ENCODE data around the gene ZNF778.

Gene ZNF778

DNA sequence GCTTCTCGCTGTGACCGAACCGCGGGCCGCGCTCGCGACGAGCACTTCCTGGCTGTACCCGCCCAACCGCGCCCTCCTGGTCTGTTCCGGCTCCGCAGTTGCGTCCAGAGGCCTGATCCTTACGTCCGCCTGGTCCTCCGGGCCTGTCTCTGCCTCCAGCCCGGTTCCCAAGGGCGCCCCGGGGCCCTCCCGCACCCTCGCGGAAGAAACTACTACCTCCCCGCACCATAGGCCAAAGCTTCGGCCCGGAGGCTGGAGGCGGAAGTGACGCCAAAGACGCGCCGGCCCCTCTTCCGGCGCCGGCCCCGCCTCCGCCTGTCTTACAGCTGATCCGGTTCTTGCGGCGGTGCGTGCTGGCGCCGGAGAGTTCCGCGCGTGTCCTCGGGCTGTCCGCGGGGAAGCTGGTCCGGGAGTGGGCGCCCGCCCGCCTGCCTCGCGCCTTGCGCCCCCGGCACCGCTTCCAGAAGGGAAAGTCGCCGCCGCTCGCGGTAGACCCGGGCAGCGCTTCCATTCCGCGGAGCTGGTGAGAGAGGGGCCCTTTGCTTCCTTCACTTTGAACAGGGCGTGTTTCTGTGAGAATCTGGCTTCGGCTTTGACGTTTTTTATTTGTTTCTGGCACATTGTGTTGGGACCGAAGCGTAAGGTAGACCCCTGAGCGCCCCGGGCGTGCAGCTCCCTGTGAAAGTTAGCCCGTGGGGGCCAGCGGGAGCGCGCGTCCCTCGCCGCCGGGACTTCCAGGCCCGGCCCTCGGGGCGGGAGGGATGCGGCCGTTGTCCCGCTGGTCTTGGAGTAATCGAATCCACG, at the start of gene ZNF778:
Gene ZNF778, plus strand, starts transcription at position 316 of the 804 bp plus-strand sequence. CDS start 3,425 bp downstream, outside the sequence.
- peak; percentile 76 for DNase-seq

DNA sequence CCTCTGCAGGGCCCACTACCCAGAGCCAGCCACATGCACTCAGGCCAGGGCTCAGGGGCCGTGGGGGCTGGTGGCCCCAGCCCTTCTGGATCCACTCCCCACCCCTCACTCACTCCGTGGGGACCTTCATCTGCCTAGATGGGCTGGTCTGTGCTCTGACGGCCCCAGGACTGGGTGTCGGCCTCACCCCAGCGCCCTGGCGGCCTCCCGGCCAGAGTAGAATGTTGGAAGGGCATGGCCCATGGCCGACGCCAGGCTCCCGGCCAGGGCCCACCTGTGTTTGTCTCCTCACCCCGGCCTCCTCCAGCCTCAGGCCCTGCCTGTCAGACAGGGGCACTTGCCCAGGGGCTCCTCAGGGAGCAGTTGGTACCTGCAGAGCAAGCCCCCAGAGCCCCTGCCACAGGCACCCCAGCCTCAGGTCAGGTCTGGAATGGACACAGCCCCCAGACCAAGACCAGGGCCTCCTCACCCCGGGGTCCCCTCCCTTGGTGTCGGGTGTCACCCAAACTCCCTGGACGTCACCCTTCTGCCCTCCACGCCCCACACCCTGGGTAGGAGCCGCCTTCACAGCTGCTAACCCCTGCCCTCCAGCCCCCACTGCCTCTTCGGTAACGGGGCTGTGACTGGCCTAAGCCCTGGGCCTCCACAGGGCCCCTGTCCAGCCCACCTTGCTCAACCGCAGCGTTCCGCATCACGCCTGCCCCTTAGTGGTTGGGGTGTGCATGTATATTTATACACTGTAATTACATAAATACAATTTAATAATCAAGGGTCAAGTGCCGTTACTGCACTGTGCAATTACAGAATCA, 48.9 kb upstream of the ZNF778 start:
- no peak for DNase-seq

DNA sequence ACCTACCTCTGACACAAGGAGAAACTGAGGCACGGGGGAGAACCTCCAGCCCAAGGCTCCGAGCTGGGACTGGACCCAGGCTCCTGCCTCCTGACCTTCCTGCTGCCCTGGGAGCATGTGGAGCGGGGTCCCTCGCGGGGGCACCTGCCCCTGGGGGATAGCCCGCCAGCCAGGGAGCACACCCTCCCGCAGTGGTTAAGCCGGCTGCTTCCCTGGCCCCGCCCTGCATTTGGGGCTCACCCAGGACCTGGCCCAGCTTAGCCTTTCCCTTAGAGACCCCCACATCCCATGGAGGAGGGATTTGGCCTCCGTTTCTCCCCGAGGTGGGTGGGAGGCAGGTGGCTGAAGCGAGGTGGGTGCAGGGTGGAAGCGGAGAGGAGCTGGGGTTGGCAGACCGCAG, 47.7 kb upstream of the ZNF778 start:
- DNase-seq: no peak

DNA sequence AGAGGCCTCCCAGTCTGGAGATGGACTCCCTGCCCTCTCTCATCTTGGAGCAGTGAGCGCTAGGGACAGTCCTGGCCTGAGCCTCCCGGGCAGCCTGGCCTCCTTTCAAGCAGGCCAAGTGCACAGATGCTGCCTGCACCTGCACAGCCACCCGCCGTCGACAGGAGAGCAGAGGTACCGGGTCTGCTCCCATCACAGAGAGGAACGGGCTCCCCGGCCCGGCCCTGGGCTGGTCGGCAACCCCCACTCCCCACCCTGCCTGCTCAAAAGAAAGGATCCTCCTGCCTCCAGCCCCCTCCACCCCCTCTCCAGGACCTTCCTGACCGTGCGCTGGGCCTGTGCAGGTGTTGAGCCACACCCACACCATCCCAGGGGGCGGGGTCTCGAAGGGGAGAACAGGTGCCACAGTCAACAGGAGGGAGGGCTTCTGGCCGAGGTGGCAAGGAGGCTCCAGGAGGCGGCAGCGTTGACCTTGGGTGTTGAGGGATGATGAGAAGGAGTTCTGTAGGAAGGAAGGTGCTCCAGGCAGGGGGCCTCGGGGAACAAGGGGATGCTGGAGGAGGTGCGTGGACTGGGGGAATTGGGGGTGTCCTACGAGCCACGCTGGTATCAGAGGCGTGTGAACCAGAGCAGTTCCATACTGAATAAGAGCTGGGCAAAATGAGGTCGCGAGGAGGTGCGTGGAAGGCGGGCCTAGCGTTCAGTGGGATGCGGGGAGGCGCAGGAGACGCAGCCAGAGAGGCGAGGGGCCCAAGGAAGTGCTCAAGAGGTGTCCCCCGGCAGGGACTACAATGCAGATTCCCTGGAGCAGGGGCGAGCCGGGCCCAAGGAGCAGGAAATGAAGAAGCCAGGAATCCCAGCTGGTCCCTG, 46.9 kb upstream of the ZNF778 start:
- no peak for DNase-seq

DNA sequence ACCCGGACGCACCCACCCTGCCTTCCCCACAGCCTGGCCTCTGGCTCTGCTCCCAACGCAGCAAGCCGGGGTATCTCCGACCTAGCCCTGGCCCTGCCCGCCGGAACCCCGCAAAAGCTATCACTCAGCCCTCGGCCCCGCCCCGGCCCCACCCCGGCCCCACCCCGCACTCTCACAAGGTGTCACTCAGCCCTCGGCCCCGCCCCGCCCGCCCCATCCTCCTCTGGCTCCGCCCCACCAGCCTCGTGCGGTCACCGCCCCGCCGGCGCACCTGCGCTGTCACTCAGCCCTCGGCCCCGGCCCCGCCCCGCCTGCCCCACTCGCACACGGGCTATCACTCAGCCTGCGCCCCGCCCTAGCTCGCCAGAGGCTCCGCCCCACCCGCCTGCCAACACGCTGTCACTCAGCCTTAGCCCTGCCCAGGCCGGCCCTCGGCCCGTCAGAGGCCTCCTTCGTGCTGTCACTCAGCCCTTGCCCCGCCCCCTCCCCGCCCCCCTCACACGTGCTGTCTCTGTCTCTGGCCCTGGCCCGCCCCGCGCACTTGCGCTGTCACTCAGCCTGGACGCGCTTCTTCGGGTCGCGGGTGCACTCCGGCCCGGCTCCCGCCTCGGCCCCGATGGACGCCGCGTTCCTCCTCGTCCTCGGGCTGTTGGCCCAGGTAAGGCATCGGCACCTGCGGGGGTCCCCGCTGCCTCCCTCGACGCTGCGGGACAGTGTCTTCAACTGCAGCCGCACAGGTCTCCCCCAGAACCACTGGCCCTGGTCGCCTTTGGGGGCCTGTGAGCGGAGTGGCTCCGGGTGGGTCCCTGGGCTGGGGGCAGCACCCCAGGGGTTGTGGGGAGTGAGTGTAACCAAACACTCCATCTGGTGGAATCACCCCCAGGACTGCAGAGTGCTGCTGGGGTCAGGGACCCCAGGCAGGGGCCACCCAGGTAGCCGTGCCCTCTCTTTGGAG, 46.0 kb upstream of the ZNF778 start, which contains the start of gene CDH15:
Gene CDH15, plus strand, starts transcription at position 533 of the 955 bp plus-strand sequence. Its CDS starts 84 bp downstream, at position 617.
- peak; percentile 44 for DNase-seq

DNA sequence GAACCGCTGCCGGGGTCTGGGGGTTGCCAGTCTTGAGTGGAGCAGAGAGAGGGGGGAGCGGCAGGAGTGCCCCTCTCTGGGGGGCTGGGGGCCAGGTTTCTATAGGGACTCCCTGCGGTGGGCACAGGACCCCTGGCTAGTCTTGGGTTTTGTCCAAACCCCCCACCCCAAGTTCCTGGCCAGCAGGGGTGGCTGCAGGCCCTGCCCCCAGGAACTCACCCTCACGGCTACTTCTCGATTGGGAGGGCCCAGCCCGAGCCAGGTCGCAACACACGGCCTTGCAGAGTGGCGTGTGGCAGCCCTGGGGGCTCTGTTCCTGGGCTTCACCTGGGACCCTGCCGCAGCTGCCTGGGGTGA, 45.4 kb upstream of the ZNF778 start:
- no peak for DNase-seq

DNA sequence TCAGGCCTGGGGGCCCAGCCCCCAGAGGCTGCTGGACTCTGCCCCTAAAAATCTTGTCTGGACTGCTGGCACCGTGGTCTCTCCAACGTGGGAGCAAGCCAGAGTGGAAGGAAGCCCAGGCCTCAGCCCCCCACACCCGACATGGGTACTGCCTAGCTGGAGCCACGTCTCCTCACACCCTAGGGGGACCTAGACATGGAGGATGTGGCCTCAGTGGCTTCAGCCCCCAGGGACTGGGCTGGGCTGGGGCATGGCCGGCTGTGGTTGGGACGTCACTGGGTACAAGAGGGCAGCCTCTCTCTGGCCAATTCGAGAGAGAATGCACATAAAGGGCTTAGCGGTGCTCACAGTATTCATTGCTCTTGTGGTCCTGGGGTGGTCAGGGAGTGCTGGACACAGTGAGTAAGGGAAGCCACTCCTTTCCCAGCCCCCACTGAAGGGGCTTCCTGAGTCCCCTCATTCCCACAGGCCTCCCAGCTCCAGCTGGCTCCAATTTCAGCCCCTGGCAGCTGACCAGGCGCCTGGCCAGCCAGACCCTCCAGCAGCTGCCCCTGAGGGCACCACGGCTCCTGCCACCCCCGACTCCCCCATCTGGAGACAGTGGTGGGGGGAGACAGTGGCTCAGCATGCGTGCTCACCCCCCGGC, 44.9 kb upstream of the ZNF778 start:
- no peak for DNase-seq

DNA sequence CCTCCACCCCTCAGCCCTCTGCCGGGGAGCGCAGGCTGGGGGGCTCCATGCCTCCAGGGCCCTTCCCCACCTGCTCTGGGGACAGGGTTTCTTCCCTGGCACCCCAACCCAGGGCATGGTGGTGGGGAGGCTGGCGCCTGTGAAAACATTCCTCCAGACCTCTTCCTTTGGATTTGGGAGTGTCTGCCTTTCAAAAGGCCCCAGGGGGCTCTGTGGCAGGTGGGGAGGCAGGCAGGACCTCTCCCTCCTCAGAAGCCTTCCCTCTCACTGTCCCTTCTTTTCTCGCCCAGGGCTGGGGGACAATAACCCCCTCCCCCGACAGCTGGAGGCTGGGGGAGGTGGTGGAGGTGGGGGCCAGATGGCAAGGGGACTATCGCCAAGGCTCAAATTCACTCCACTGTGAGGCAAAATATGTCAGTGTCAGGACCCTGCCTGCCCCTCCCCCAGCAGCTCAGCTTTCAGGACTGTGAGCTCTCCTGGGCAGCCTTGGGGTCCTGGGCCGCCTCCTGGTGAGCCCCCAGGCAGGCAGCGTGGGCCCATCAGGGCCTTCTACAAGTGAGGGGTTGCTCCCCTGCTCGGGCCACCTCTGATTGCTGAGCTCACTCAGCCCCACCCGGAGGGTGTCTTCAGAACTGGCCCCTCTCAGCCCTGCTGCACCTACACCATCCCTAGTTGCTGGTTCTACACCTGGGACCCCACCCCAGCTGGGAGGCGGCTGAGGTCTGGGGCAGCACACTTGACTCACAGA, 44.2 kb upstream of the ZNF778 start:
- no peak for DNase-seq

DNA sequence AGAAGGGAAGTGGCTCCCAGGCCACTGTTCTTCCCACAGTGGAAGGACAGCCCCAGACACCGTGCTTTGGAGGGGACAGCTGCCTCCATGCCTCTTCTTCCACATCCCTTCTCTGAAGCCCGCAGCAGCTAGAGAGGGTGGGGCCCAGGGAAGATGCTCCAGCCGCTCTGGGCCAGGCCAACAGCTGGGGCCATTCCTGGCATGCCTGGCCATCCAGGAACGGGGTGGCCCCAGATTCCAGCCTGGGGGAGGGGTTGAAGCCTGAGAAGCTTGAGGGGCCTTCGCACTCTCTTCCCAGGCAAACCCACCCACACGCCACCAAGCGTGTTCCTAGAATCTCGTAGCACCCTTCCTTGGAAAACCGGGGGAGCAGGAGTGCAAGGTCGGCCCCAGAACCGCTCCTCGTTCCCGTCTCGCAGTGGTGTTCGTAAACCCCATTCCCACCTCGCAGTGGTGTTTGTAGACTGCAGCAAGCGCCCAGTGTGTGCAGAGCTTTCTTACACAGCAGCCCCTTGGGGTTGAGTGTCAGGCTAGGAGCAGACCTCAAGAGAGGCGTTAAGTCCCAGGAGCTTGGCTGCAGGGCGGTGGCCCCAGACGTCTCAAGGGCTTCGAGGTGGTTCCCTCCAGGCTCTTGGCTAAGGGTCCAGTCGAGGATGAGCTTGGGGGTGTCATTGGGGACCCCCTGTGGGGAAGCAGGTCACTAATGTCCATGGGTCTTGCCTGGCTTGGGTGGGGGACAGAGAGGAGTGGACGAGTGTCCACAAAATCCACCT, 43.3 kb upstream of the ZNF778 start:
- DNase-seq: no peak

DNA sequence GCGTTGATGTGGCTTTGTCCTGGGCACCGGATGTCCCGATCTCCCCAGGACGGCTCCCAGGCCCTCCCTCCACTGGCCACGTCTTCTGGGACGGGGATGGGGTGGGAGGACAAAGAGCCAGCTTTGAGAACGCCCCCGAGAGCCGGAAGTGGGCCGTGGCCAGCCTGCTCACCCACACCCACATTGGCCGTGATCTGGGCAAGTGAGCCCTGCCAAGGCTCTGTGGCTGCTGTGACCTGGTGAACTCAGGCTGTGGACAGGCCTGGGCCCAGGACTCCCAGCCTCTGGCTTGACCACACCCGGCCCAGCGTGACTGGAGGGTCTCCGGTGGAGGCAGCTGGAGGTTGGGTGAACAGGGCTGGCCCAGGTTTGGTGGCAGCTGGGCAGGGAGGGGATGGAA, 42.6 kb upstream of the ZNF778 start:
- DNase-seq: no peak

DNA sequence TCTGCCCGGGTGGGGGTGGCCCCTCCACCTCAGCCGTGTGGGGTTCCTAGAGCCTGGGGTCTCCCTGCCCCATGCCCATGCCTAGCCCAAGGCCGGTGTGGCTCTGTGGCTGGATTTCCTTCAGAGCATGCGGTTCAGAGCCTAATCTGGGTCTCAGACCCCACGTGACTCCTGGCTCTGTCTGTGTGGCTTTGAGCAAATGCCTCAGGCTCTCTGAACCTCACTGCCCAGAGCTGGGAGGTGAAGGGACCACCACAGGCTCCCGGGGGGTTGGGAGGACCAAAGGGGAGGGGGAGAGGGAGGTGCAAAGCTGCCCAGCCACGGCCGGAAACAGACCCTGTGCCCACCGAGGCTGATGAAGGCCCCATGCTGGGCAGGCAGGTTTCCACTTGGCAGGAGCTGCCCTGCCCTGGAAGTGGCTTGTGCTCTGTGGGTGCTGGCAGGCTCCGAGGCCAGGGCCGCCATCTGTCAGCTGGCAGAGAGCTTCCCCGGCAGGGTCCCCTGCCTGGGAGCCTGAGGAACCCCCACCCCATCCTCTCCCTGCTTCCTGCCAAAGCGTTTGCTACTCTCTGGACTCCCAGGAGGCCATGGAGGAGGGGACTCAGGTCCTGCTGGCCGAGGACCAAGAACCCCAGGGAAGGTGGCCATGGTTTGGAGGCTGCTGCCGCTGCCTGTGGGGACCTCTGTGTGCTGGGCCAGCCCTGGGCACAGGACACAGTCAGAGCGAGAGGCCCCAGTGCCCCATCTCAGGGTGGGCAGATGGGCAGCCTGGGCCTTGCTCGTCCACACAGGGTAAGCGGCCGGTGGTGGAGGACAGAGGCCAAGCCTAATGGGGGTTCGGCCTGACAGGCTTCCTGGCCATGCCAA, 42.0 kb upstream of the ZNF778 start:
- no peak for DNase-seq

DNA sequence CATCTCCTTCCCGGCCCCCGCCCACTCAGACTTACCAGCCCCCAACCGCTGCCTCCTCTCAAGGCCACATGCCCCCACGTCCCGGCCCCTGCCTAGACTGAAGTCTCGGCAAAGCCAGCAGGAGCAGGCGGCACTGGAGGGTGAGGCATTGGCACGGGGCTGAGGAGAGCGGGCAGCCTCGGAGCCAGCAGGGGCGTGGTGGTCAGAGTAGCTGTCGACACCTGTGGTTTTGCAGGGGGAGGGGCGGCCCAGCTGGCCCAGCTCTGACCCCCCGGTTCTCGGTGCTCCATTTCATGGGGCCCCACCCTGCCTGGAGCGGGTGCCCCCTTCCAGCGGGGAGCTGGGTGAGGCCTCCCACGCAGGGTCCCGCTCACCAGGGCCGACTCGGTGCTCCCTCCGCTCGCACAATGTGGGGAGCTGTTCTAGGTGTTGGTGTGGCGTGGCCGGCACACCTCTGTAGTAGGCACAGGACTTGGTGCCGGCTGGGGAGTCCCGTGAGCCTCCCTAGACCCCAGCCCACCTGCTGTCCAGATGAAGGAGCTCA, 41.3 kb upstream of the ZNF778 start:
- DNase-seq: no peak

DNA sequence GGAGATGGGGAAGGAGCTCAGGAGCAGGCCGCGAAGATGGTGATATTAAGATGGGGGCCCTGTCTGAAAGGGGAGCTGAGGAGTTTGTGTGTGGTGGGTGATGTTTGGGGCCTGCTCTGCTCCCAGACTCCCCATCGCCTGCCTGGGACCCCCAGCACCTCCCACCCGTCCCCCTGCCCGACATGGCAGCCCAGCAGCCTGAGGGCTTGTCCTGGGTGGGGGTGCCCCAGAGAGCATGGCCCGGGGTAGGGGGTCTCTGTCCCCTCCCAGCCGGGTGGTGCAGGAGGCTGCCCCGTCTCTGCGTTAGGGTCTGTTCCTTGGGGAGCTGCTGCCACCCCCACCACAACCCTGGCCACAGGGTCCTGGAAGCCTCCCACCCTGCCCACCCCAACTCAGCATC, 40.8 kb upstream of the ZNF778 start:
- DNase-seq: no peak

DNA sequence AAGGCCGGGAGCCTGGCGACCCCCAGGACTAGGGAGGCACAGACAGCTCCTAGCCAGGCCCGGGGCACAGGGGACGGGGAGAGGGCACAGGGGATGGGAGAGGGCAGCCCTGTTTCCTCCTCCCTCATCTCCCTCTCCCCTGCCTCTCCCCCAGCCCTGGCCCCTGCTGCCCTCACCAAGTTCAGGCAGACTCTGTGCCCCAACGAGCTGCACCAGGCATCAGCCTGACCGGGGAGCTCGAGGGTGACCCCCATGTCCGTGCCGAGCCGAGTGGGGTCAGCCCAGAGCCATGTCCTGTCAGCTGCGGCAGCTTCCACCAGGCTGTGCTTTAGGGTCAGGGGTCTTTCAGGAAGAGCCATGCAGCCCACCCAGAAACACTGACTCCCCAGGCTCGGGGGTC, 40.0 kb upstream of the ZNF778 start:
- no peak for DNase-seq

DNA sequence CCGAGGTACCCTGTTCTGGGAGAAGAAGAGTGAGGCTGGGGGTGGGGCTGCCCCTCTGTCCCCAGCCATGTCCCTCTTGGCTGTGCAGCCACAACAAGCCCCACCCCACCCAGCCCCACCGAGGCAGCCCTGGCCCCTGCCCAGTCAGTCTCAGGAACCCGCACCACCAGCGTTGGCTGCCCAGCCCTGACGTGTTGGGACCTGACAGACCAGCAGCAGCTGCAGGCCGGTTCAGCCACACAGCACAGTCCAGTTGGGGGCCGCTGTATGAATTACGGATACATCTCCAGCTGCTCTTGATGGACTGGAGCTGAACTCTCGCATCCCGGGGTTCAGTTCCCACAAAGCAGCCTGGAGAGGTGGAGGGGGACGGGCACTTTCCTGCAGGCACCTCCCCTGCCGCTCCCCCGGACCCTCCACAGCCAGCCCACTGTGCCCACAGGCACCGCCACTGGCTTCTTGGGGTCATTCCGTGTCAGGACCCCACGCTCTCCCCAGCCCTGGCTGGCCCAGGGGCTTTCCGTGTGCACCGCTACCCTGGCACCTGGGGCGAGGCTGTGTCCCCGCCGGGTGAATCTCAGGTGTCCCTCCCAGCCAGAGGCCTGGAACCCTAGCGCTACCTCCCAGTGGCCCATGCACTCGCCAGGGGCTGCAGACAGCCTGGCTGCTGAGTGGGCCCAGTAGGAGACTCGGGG, 38.9 kb upstream of the ZNF778 start:
- DNase-seq: no peak

DNA sequence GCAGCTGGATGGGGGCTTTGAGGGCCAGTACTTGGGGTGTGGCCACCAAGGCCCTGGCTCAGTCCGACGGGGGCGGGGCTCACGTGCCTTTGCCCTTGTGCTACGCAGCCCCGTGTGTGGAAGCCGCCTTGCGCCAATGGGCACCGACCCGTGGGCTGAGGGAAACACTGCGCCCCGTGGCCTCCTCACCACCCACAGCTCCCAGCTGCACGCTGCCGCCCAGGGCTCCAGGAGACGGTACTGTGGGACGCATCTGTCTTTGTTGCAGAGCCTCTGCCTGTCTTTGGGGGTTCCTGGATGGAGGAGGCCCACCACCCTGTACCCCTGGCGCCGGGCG, 38.4 kb upstream of the ZNF778 start:
- no peak for DNase-seq

DNA sequence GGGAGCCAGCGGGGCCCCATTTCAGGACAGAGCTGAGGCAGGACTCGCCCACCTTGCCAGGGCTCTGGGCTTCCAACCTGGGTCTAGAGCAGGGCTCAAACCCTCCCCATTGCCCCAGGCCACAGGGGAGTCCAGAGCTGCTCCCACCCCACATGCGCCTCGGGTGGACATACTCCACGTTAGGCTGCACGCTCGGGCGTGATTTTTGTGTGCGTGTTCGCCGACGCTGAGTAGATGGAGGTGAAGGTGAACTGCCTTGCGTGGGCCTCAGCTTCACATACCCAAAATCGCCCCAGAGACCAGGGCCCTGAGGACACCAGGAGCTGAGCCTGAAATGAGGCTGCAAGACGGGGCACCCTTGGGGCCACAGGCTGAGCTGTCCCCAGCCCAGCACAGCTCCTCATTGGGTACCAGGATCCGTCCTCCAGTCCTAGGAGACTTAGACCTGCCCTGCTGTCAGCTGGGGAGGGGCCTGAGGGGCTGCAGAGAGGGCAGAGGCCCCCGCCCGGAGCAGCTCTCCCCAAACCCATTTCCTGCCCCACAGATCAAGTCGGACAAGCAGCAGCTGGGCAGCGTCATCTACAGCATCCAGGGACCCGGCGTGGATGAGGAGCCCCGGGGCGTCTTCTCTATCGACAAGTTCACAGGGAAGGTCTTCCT, 37.7 kb upstream of the ZNF778 start:
- DNase-seq: no peak

Data from KG1 (cell line).